AG08396 (cell line): ENCODE results near the gene FCN2.

Experiments used
- DNase-seq: peaks from one replicate; pipeline ENCODE4 v3.0.0; 2012; ENCODE audit warnings: low spot score, mixed read lengths

FCN2 gene

GRCh38 chr9:134888603-134889190 is 8.1 kb downstream of the FCN2 start:
- no peak for DNase-seq

- DNase-seq: no peak
These were observed 9.0 kb downstream of the FCN2 start for GRCh38 chr9:134889386-134890154.

- DNase-seq: no peak
These were observed 9.5 kb downstream of the FCN2 start for GRCh38 chr9:134890155-134890495.

GRCh38 chr9:134891053-134891452 is 10.4 kb downstream of the FCN2 start:
- no peak for DNase-seq

- no peak for DNase-seq
These were observed 11.1 kb downstream of the FCN2 start for GRCh38 chr9:134891713-134892112.

- DNase-seq: no peak
These were observed 11.6 kb downstream of the FCN2 start for GRCh38 chr9:134892221-134892620.

GRCh38 chr9:134892820-134893420 is 12.3 kb downstream of the FCN2 start:
- no peak for DNase-seq

- no peak for DNase-seq
These were observed 13.7 kb downstream of the FCN2 start for GRCh38 chr9:134894136-134894860.

GRCh38 chr9:134895097-134895496 is 14.5 kb downstream of the FCN2 start:
- DNase-seq: no peak

- DNase-seq: no peak
These were observed 14.9 kb downstream of the FCN2 start for GRCh38 chr9:134895567-134895907.

- DNase-seq: peak; percentile 44
These were observed 15.6 kb downstream of the FCN2 start for GRCh38 chr9:134895908-134896833.

- DNase-seq: no peak
These were observed 16.4 kb downstream of the FCN2 start for GRCh38 chr9:134896834-134897583.

GRCh38 chr9:134897584-134898170 is 17.1 kb downstream of the FCN2 start:
- no peak for DNase-seq

- no peak for DNase-seq
These were observed 17.7 kb downstream of the FCN2 start for GRCh38 chr9:134898319-134898718.

- no peak for DNase-seq
These were observed 18.6 kb downstream of the FCN2 start for GRCh38 chr9:134899168-134899567.

GRCh38 chr9:134899818-134900217 is 19.2 kb downstream of the FCN2 start:
- no peak for DNase-seq

GRCh38 chr9:134902936-134903335 is 22.3 kb downstream of the FCN2 start:
- DNase-seq: no peak

GRCh38 chr9:134908524-134909309 is 28.1 kb downstream of the FCN2 start:
- no peak for DNase-seq

- DNase-seq: no peak
These were observed 29.2 kb downstream of the FCN2 start for GRCh38 chr9:134909511-134910481.
